GM21360 (cell line): Measurements from ENCODE around the gene CAPN8.
A peak's percentile ranks its signal among the peaks of the same experiment; 100 is the strongest.

ENCODE experiments used
- ATAC-seq: cut with Tn5 transposase; IDR thresholded peaks from one replicate; pipeline ENCODE4 v1.9.1; 2021; ENCODE audit warnings: mild to moderate bottlenecking, moderate library complexity; ENCODE audit not compliant: unreplicated experiment

The CAPN8 gene

DNA sequence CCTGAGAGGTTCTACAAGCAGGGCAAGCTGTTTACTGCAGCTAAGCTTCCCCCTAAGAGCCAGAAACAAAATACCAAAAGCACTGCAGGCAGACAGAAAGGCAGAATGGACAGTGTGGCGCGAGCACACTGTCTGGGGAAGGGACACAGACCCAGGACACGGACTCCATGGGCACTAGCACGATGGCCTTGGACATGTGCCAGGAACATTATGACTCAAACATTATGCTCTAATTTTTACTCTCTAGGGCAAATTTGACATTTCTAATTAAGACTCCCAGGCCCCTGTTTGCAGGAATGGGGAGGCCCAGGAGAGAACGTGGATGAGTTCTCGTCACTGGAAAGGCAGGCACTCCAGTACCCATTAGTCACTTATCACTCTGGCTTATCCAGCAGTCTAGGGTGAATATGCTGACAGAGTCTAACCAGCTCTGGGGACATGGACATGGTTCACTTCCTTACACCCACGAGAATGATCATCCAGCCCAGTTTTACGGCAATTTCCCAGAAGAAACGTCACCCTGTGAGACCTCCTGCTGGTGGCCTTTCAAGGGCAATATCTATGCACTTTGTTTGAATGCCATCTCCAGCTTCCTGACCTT lies 45.1 kb downstream of the CAPN8 start:
- ATAC-seq = no peak

DNA sequence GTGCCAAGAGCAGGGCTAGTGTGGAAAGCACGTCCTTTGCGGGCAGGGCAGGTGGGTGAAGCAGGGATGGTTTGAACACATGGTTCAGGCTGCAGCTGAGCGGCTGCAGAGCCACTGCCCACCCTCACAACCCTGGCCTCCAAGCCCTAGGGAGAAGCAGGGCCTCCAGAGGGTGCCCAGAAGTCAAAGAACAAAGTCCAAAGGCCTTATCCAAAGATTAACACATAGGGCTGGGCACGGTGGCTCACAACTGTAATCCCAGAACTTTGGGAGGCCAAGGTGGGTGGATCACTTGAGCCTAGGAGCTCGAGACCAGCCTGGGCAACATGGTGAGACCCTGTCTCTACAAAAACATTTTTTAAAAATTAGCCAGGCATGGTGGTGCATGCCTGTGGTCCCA lies 46.8 kb downstream of the CAPN8 start:
- ATAC-seq = no peak

DNA sequence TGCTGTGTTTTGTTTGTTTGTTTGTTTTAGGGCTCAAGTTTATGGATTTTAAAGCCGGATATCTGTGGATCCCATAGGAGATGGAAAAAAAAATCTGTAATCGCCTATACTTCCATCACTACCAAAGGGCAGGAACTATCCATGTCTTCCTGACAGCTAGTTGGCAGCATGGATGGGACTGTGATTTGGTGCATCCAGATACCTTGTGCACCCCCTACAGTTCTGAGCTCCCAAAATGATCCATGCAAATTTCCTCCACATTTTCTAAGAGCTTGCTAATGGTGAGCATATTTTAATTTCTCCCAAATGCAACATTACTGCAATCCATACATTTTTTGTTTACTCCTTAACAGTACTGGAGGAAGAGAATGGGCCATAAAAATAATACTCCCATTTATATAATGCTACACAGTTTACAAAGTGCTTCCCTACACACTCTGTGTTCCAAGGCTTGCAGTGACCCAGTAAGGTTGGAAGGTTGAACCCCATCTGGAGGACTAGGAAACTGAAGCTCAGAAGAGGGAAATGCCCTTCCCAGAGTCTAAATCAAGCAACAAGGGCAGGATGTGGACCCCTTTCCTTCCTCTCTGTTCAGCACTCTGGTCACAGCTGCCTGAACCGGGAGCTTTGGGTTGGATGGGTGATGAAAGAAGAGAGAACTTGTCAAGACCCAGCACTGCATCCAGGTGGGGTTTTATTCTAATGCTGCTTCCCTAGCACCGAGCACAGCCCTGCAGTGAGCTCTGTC lies 48.0 kb downstream of the CAPN8 start:
- no peak for ATAC-seq

DNA sequence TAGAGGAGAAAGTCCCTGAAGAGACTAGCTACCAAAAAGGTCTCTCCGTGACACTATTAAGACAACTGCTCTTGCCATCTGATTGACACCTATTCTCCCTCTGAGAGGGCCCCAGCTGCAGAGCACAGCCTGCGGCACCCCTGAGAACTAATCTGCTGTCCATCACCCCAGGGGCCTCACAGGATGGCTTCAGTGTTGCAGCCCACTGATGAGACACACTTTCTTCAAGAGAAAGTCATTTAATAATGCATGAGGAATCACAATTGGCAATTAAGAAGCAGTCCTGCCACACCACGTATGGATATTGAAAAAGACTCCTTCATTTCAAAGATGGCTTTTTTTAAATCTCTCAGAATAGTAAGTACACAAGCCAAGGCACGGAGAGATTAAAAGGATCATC lies 48.9 kb downstream of the CAPN8 start:
- ATAC-seq = no peak

DNA sequence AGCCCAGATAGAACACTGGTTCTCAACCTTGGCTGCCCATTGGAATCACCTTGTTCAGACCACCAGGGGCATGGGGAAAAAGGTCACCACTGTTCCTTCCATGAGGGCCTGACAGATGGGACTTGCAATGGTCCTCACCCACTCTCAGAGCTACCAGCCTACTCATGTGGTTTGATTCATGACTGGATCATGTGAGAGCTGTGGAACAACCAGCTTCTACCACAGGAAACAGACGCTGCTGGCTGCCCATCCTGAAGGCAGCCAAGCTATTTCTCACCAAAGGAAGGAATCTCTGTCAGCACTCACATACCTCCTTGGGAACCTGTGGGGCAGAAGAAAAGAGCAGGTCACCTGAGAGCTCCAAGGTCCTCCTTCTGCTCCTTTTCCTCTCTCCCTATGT lies 53.6 kb downstream of the CAPN8 start:
- no peak for ATAC-seq

DNA sequence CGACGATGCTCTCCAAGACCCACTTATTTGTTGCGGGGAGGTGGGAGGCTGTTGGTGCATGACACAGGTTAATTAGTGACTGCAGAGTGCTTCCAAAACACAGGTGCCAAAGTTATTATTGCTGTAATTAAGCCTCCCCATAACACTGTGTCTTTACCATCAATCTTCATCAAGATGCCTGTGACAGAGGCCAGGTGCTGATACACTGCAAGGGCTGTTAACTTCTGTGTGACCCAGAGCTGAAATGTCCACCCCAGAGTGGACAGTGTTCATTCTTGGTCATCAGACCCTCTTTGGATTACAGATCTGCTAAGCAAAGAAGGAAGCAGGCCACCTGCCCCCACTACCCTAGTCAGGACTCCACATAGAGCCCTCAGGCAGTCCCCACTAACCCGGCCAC lies 55.5 kb downstream of the CAPN8 start:
- no peak for ATAC-seq

DNA sequence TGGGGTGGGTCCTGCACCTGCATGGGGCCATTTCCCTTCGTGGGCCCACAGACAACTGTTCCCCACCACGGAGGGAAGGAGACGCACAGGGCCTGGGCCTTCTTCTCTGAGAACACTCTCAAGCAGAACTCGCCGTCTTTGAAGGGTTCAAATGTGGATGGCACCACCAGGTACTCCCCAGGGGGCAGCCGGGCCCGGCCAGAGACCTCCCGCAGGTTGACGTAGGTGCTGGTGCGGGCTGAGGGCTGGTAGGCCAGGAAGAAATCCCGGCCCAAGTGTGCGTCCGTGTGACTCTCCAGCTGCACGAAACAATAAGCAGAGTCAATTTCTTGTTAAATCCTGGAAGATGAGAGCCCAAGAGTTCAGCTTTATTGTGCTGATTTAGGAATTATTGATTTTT lies 56.4 kb downstream of the CAPN8 start:
- no peak for ATAC-seq

DNA sequence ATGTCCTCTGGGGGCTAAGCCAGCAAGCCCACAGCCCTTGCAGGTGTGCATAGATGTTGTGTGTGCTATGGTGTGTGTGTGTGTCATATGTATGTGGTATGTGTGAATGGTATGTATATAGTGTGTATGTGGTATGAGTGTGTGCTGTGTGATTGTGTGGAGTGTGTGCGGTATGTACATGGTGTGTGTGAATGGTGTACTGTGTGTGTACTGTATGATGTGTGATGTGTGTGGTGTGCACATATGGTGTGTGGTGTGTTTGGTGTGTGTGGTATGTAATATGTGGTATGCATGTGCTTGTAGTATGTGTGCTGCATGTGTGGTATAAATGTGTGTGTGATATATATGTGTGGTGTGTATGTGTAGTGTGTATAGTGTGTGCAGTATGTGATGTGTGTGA lies 107.0 kb downstream of the CAPN8 start:
- no peak for ATAC-seq

DNA sequence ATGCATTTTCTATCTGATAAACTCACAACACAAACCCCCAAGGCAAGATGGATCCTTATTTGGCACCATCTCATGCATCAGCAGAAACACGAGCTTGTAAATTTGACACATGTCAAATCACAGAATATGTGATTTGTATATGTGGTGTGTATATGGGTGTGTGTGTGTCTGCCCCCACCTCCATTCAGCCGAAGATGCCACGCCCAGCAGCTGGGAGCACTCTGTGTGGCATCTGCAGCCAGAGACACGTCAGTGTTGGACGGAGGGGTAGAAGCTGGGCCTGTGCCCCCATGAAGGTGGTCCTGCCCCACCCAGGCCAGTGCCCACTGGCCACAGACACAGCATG lies 108.4 kb downstream of the CAPN8 start:
- no peak for ATAC-seq

DNA sequence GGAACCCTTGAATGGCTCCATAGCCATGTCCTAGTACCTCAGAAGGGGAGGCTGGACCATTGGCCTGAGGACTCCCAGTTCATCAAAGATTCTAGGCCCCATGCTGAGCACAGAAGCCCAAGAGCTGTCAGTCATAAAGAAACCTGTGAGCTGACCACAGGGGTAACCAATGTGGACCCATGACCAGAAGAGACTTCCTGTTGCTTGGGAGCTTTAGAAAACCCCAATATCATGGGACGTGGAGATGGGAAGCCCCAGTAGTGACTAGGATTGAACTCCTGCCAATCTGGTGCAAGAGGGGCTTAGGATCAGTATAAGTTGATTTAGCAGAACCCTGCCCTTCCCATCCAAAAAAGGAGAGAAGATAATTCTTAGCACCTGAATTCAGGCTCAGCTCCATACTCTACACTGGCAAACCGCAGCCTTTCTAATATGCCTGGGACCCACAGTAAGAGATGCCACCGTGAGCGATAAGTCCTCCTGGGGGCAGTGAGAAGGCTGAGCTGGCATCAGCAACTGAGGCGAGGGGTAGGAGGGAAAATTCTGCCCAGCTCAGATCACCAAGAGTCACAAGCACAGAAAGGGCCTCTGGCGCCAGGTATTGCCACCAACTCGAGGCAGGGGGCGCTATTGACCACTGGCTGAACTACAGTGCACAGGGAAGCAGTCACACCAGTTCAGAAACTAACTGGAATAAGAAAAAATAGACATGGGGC lies 108.9 kb downstream of the CAPN8 start:
- peak; percentile 77 for ATAC-seq

DNA sequence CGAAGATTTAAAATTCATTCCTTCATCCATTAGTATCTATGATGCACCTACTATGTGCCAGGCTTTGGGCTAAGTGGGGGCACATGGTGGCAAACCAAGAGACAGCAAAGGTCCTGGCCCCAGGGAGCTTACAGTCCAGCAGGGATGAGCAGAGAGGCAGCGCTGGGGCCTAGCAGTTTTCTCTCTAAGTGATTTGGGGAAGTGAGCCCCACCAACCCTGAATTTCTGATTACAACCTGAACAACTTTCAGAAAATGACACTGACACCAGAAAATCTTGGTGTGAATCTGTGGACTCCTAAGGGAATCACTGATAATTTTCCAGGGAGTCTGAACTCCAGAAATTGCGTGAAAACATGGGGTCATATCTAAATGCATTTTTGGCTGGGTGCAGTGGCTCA lies 111.5 kb downstream of the CAPN8 start:
- ATAC-seq = no peak

DNA sequence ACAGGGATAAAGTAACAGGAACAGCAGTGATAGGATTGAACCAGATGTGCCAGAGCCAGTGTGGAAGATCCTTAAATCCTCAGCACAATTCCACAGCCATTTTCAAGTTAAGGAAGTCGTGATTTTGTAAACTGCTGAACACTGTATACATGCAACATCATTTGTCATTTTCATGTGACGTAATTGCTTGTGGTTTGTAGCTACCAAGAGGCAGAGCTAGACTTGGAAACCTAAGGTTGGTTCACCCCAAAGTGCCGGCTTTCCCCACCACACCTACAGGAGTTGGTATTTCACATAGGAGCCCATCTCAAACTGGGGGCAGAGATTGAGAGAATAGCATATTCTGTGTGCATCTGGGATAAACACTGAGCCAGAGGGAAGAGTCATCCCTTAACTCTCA lies 113.9 kb downstream of the CAPN8 start:
- ATAC-seq = no peak

DNA sequence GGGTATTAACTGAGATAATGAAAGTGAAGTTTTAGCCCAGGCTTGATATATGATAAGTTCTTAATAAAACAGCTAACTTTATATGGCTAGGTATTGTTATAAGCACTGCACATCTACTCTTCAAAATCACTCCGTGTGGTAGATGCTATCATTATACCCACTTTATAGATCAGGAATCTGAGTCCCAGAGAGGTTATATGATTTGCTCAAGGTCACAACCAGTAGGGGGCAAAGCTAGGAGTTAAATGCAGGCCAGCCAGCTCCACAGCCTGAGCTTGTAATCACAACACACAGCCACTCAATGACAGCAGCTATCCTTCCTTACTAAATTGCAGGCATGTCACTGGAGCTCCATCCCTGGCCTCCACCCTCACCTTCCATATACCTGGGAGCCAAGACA lies 115.8 kb downstream of the CAPN8 start:
- ATAC-seq = no peak

DNA sequence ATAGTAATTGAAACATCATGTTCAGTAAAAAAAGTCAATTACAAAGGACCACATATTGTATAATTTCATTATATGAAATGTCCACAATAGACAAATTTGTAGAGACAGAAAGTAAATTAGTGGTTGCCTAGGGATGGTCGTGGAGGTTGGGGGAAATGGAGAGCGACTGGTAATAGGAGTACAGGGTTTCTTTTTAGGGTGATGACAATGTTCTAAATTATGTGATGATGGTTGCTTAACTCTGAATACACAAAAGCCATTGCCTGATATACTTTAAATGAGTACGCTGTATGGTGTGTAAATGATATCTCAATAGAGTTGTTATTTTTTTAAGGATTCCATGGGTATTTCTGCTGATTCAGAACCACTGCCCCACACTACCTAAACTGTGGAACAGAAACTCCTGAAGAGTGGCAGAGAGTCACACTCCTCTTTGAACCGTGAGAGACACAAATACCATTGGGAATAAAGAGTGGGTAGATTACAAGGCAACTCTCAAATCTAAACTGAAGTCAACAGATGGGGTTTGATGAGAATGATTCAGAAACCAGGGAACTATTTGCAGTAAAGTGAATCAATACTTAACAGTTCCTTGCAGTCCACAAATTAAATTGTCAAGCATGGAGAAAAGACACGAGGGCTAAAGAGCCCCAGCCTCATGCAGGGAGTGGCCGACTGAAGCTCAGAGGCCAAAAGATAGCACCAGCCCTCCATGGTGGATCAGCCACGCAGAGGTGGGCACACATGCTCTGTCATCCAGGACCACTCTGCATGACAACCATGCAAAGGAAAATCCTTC lies 118.0 kb downstream of the CAPN8 start:
- ATAC-seq = no peak

DNA sequence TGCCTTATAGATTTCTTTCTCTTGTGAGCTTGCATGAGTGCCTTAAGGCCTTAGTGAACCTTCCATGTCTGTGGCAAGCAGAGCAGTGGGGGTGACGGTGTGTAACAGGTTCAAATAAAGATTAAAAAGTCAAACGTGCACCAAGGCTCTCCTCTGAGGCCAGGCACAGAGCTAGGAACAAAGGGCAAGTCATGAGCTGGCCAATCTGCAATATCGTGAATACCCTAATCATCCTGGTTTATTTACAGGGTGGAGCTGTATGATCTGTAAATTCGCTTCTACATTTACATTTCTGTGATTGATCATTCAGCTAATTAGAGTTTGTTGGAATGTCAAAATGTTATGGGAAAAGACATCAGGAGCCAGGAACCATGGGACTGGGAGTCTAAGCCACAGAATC lies 120.2 kb downstream of the CAPN8 start:
- no peak for ATAC-seq

DNA sequence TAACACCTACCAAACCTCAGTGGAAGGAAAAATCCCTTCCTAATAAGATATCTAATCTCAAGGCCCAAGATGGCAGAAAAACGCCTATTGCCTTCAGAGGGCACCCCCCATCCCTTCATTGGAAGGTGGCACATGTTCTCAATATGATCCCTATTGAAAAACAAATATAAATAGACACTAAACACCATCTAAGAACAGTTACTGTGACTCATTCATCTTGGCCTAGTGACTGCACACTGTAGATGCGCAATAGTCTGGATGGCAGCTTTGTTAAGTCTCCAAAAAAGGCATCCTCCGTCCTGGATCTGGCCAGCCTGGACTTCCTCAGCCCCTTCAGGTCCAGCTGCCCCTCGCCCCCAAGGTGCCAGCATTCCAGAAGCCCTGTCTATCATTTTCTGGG lies 121.9 kb downstream of the CAPN8 start:
- ATAC-seq = no peak

DNA sequence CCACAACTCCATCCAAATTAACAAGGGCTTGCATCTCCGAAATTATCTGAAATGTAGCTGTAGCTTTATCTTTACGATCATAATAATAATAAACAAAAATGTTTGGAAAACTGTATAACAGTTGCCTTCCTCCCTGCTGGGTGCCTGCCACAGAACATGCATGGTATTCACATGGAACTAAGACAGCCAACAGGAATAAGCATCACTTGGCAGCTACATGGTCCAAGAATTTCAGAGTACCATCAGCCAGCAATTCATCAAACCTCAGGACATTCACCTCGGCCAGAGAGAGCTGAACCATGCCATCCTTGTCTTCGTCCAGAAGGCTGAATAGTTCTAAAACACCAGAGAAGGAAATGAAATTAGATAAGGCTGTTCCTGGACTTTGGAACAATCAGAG lies 122.7 kb downstream of the CAPN8 start:
- ATAC-seq = no peak

DNA sequence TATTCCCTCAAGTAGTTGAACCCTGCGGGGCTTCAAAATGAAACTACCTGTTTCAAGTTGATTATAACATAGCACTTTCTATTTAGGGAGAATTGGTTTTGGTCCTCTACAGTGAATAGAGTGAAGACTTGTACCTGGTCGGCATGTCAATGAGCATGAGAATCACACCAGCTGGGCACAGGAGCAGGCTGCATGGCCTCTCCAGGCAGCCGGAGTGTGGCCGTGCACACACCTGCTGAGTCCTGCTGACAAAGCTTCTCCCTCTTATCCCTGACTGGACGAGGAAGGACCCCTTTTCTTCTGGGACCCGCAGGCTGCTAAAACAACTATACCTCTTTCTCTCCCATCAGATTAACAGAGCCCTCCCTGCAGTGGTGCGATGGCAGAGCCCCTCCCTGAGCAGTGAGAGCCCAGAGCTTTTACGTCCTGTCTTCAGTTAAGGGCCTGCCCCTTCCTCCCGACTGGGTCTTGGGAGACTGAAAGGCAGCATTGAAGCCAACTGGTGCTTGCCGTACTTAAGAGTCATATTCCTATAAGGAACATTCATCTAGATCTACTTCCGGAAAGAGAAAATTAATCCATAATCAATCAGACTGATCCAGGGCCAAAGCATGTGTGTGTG lies 124.9 kb downstream of the CAPN8 start:
- ATAC-seq = no peak

DNA sequence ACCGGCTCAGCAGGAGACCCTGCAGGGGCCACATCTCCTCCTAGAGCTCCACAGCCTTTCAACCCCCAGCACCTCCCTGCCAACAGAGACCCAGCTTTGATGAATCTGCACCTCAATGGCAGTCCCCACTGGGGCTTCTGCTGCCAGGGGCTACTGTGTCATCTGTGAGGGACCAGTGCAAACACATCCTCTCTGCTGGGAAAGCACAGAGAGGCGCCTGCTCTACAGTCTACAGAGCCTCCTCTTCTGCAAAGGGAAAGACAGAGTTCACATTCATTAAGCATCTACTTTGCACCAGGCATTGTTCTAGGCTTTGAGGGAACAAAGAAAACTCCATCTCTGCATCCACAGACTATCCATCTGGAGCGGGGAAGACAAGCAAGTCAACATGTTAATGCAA lies 125.8 kb downstream of the CAPN8 start:
- ATAC-seq = no peak

DNA sequence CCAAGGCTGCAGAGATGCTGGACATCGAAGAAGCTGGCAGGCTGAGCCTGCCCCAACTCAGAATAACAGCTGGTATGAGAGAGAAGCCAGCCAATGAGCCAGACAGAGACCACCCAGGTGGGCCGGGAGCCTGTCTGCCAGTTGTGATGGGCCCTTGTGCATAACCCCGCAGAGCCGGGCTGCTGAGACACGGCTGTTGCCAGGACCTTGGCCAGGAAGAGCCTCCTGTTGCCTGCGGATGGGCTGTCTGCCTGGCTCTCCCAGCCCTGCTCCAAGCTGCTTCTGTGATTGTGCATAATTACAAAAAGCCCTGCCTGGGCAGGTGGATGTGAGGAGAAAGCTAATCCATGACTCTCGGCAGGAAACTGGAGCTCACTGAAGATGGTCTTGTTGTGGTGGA lies 126.5 kb downstream of the CAPN8 start:
- no peak for ATAC-seq

DNA sequence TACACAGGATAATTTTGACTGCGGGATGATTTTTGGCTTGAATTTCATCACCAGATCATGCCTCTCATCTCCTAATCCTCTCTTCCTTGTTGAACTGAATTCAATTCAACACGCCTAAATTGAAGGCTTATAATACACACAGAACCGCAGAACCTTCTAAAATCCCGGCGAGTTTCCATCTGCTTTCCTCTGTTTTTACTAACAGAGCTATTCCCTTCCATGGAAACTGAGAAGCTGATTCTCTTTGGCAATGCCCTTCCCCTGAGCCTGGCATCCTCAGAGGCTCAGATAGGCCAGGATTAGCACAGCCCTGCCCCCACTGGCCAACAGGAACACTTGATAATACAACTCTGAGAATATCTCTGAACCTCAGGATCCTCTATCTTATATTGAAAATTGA lies 130.2 kb downstream of the CAPN8 start:
- no peak for ATAC-seq
